ENCODE results near the gene PPFIA1. TPM values are rescaled to one million over a fixed set of nuclear protein-coding genes. Genes with fewer than 3 reads are reported as not detected.
A peak's percentile ranks its signal among the peaks of the same experiment; 100 is the strongest.

PPFIA1 gene
- total and polyA plus RNA-seq, 4 donors, result 35.6 to 54.9 (median 47.3) TPM

GRCh38 chr11:70268526-70268925 lies 2.0 kb upstream of the PPFIA1 start:
- H3K4me1 ChIP-seq (ENCODE audit: control insufficient read depth, insufficient read depth, low read length), result peaks cover 17% of the 10 kb centered on the region
- peaks cover 2% of the 10 kb centered on the region for H3K27me3 ChIP-seq (ENCODE audit: control insufficient read depth, insufficient read depth, low read length)
- no peaks in the 10 kb centered on the region for H3K9me3 ChIP-seq (ENCODE audit: control insufficient read depth, insufficient read depth, low read length)
- H3K4me3 ChIP-seq (ENCODE audit: low read depth, low read length), result no peak overlapping the region
- WGBS (ENCODE audit: insufficient coverage), result 81% methylated on average over 6 of the region's 10 CpGs
- no peak for DNase-seq (ENCODE audit: low read depth in 4 of 6, low spot score in 6 of 6)
- H3K36me3 ChIP-seq (ENCODE audit: control insufficient read depth, insufficient read depth, low read length), result no peaks in the 10 kb centered on the region
- H3K27ac ChIP-seq (ENCODE audit: low read depth, low read length), result no peak overlapping the region

GRCh38 chr11:70270877-70271648 lies 573 bp downstream of the PPFIA1 start:
- H3K9me3 ChIP-seq (ENCODE audit: control insufficient read depth, insufficient read depth, low read length), result no peaks in the 10 kb centered on the region
- peaks cover 2% of the 10 kb centered on the region for H3K27me3 ChIP-seq (ENCODE audit: control insufficient read depth, insufficient read depth, low read length)
- peak overlapping the region; percentile 72 for H3K4me3 ChIP-seq (ENCODE audit: low read depth, low read length)
- H3K36me3 ChIP-seq (ENCODE audit: control insufficient read depth, insufficient read depth, low read length), result peaks cover 6% of the 10 kb centered on the region
- H3K4me1 ChIP-seq (ENCODE audit: control insufficient read depth, insufficient read depth, low read length), result peaks cover 17% of the 10 kb centered on the region
- DNase-seq (ENCODE audit: low read depth in 4 of 6, low spot score in 6 of 6), result peak in 2 of 6 donors; percentile 12 to 49
- H3K27ac ChIP-seq (ENCODE audit: low read depth, low read length), result no peak overlapping the region
- under 1% methylated on average over 64 of the region's 75 CpGs for WGBS (ENCODE audit: insufficient coverage)

DNA sequence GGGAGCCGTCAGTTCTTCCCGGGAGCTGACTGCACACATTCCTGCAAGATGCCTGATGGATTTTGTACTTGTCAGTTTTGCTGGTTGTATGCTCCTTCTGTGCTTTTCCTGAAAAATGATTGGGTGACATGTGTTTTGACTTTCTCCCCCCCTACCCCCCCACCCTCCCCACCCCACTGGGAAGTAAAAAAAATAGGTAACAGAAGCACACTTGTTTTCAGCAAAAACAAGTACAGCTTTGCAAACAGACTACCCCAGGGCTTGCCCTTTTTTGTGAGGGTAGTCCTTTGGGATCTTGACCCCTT lies 1.1 kb downstream of the PPFIA1 start:
- peak overlapping the region; percentile 72 for H3K4me3 ChIP-seq (ENCODE audit: low read depth, low read length)
- H3K27ac ChIP-seq (ENCODE audit: low read depth, low read length), result no peak overlapping the region
- WGBS (ENCODE audit: insufficient coverage), result no CpG with 5 or more reads among the region's 2 CpGs
- no peak for DNase-seq (ENCODE audit: low read depth in 4 of 6, low spot score in 6 of 6)
- H3K9me3 ChIP-seq (ENCODE audit: control insufficient read depth, insufficient read depth, low read length), result no peaks in the 10 kb centered on the region
- H3K36me3 ChIP-seq (ENCODE audit: control insufficient read depth, insufficient read depth, low read length), result peaks cover 6% of the 10 kb centered on the region
- peaks cover 2% of the 10 kb centered on the region for H3K27me3 ChIP-seq (ENCODE audit: control insufficient read depth, insufficient read depth, low read length)
- H3K4me1 ChIP-seq (ENCODE audit: control insufficient read depth, insufficient read depth, low read length), result peaks cover 17% of the 10 kb centered on the region

DNA sequence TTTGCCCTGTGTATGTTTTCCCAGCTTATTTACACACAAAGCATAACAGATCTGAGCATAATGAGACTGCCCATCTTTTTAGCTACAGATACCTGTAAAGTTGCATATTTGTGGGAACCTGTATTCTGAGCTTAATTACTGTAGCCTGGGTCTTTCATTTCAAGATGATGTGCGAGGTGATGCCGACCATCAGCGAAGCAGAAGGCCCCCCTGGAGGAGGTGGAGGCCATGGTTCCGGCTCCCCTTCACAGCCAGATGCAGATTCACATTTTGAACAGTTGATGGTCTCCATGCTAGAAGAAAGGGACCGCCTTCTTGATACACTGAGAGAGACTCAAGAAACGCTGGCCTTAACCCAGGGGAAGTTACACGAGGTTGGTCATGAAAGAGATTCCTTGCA lies 1.5 kb downstream of the PPFIA1 start:
- peaks cover 17% of the 10 kb centered on the region for H3K4me1 ChIP-seq (ENCODE audit: control insufficient read depth, insufficient read depth, low read length)
- 75% methylated on average over 7 of the region's 7 CpGs for WGBS (ENCODE audit: insufficient coverage)
- peaks cover 6% of the 10 kb centered on the region for H3K36me3 ChIP-seq (ENCODE audit: control insufficient read depth, insufficient read depth, low read length)
- H3K27ac ChIP-seq (ENCODE audit: low read depth, low read length), result no peak overlapping the region
- peaks cover 2% of the 10 kb centered on the region for H3K27me3 ChIP-seq (ENCODE audit: control insufficient read depth, insufficient read depth, low read length)
- no peak overlapping the region for H3K4me3 ChIP-seq (ENCODE audit: low read depth, low read length)
- DNase-seq (ENCODE audit: low read depth in 4 of 6, low spot score in 6 of 6), result no peak
- H3K9me3 ChIP-seq (ENCODE audit: control insufficient read depth, insufficient read depth, low read length), result no peaks in the 10 kb centered on the region

DNA sequence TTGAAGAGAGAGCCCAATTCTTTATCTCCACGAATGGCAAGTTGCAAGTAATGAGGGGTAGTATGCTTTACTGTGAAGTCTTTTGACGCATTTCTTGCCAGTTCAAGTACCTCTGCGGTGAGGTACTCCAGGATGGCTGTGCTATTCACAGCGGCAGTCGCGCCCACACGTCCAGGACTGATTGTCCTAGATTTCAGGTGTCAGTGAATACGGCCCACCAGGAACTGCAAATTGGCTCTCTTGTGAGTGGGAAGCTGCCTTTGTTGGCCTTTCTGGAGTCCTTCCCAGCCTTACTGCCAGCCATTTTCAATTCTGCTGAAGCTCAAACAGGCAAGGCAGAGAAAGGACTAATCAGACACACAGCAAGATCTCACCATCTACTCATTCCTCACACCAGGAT lies 8.5 kb downstream of the PPFIA1 start:
- DNase-seq (ENCODE audit: low read depth in 4 of 6, low spot score in 6 of 6), result peak in 1 of 6 donors; percentile 47
- Histone ChIP-seq H3K4me1 (ENCODE audit: control insufficient read depth, insufficient read depth, low read length) (peaks cover 17% of the 10 kb centered on the region), H3K4me3 (ENCODE audit: low read depth, low read length) (no peak overlapping the region), H3K27me3 (ENCODE audit: control insufficient read depth, insufficient read depth, low read length) (no peaks in the 10 kb centered on the region), H3K36me3 (ENCODE audit: control insufficient read depth, insufficient read depth, low read length) (peaks cover 41% of the 10 kb centered on the region), H3K9me3 (ENCODE audit: control insufficient read depth, insufficient read depth, low read length) (no peaks in the 10 kb centered on the region), H3K27ac (ENCODE audit: low read depth, low read length) (peak overlapping the region; percentile 52)
- WGBS (ENCODE audit: insufficient coverage), result 63% methylated on average over 7 of the region's 8 CpGs

- no peaks in the 10 kb centered on the region for H3K9me3 ChIP-seq (ENCODE audit: control insufficient read depth, insufficient read depth, low read length)
- H3K4me3 ChIP-seq (ENCODE audit: low read depth, low read length), result no peak overlapping the region
- no peaks in the 10 kb centered on the region for H3K27me3 ChIP-seq (ENCODE audit: control insufficient read depth, insufficient read depth, low read length)
- 68% methylated on average over 7 of the region's 7 CpGs for WGBS (ENCODE audit: insufficient coverage)
- peaks cover 17% of the 10 kb centered on the region for H3K4me1 ChIP-seq (ENCODE audit: control insufficient read depth, insufficient read depth, low read length)
- no peak overlapping the region for H3K27ac ChIP-seq (ENCODE audit: low read depth, low read length)
- DNase-seq (ENCODE audit: low read depth in 4 of 6, low spot score in 6 of 6), result peak in 1 of 6 donors; percentile 40
- peaks cover 49% of the 10 kb centered on the region for H3K36me3 ChIP-seq (ENCODE audit: control insufficient read depth, insufficient read depth, low read length)
Observed at GRCh38 chr11:70281156-70281609, 10.7 kb downstream of the PPFIA1 start.

- 70% methylated on average over 2 of the region's 4 CpGs for WGBS (ENCODE audit: insufficient coverage)
- H3K36me3 ChIP-seq (ENCODE audit: control insufficient read depth, insufficient read depth, low read length), result peaks cover 55% of the 10 kb centered on the region
- H3K4me3 ChIP-seq (ENCODE audit: low read depth, low read length), result no peak overlapping the region
- DNase-seq (ENCODE audit: low read depth in 4 of 6, low spot score in 6 of 6), result no peak
- no peaks in the 10 kb centered on the region for H3K9me3 ChIP-seq (ENCODE audit: control insufficient read depth, insufficient read depth, low read length)
- H3K27ac ChIP-seq (ENCODE audit: low read depth, low read length), result no peak overlapping the region
- no peaks in the 10 kb centered on the region for H3K27me3 ChIP-seq (ENCODE audit: control insufficient read depth, insufficient read depth, low read length)
- H3K4me1 ChIP-seq (ENCODE audit: control insufficient read depth, insufficient read depth, low read length), result peaks cover 17% of the 10 kb centered on the region
Observed at GRCh38 chr11:70282012-70282411, 11.5 kb downstream of the PPFIA1 start.

- H3K4me1 ChIP-seq (ENCODE audit: control insufficient read depth, insufficient read depth, low read length), result peaks cover 12% of the 10 kb centered on the region
- H3K9me3 ChIP-seq (ENCODE audit: control insufficient read depth, insufficient read depth, low read length), result no peaks in the 10 kb centered on the region
- no peak overlapping the region for H3K4me3 ChIP-seq (ENCODE audit: low read depth, low read length)
- no peaks in the 10 kb centered on the region for H3K27me3 ChIP-seq (ENCODE audit: control insufficient read depth, insufficient read depth, low read length)
- no peak overlapping the region for H3K27ac ChIP-seq (ENCODE audit: low read depth, low read length)
- WGBS (ENCODE audit: insufficient coverage), result 78% methylated on average over 1 of the region's 6 CpGs
- H3K36me3 ChIP-seq (ENCODE audit: control insufficient read depth, insufficient read depth, low read length), result peaks cover 38% of the 10 kb centered on the region
- peak in 2 of 6 donors; percentile 29 to 38 for DNase-seq (ENCODE audit: low read depth in 4 of 6, low spot score in 6 of 6)
Observed at GRCh38 chr11:70288721-70289120, 18.2 kb downstream of the PPFIA1 start.

DNA sequence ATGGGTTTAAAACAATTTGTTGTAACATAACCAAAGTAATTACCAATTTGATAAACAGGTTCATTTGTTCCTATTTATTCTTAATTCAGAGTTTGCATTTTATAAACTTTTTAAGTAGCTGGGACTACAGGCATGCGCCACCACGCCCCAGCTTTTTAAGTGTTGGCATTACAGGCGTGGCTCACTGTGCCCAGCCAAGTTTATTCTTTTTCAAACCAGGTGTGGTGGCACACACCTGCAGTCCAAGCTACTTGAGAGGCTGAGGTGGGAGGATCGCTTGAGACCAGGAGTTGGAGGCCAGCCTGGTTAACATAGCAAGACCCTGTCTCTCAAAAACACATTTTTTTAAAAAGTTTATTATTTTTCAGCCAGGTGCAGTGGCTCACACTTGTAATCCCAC lies 19.1 kb downstream of the PPFIA1 start:
- no peak for DNase-seq (ENCODE audit: low read depth in 4 of 6, low spot score in 6 of 6)
- WGBS (ENCODE audit: insufficient coverage), result 100% methylated on average over 3 of the region's 4 CpGs

DNA sequence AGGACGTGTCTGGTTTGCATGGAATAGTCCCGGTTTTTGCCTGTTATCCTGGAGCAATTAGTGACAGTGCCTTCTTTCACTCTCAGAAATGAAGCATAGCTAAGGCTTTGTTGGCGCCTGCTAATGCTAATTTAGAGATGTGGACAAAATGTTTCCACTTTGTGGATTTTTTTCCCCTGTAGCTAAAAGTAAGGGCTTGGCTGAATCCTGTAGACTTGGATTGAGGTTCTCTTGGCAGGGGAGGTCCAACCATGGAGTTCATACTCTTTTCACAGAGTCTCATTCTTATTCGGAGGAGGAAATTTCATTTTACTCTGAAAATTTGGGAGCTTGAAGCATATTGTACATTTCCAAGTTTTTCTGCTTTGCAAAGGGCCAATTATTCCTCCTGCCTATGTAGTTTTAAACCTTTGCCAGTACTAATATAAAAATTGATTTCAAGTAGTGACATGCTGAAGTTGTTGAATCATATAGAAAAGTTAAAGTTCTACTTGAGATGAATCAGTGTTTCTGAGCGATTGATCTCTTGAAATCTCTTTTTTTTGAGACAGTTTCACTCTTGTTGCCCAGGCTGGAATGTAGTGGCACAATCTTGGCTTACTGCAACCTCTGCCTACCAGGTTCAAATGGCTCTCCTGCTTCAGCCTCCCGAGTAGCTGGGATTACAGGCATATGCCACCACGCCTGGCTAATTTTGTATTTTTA lies 20.0 kb downstream of the PPFIA1 start:
- H3K27me3 ChIP-seq (ENCODE audit: control insufficient read depth, insufficient read depth, low read length), result no peaks in the 10 kb centered on the region
- DNase-seq (ENCODE audit: low read depth in 4 of 6, low spot score in 6 of 6), result peak in 1 of 6 donors; percentile 48
- H3K4me3 ChIP-seq (ENCODE audit: low read depth, low read length), result no peak overlapping the region
- H3K27ac ChIP-seq (ENCODE audit: low read depth, low read length), result no peak overlapping the region
- H3K9me3 ChIP-seq (ENCODE audit: control insufficient read depth, insufficient read depth, low read length), result no peaks in the 10 kb centered on the region
- 94% methylated on average over 5 of the region's 7 CpGs for WGBS (ENCODE audit: insufficient coverage)
- H3K36me3 ChIP-seq (ENCODE audit: control insufficient read depth, insufficient read depth, low read length), result peaks cover 30% of the 10 kb centered on the region
- H3K4me1 ChIP-seq (ENCODE audit: control insufficient read depth, insufficient read depth, low read length), result peaks cover 12% of the 10 kb centered on the region

More for the DNA sequence above, 19.1 kb downstream of the PPFIA1 start:
- H3K4me1 ChIP-seq (ENCODE audit: control insufficient read depth, insufficient read depth, low read length), result peaks cover 12% of the 10 kb centered on the region
- no peaks in the 10 kb centered on the region for H3K27me3 ChIP-seq (ENCODE audit: control insufficient read depth, insufficient read depth, low read length)
- H3K4me3 ChIP-seq (ENCODE audit: low read depth, low read length), result no peak overlapping the region
- H3K9me3 ChIP-seq (ENCODE audit: control insufficient read depth, insufficient read depth, low read length), result no peaks in the 10 kb centered on the region
- peaks cover 38% of the 10 kb centered on the region for H3K36me3 ChIP-seq (ENCODE audit: control insufficient read depth, insufficient read depth, low read length)
- H3K27ac ChIP-seq (ENCODE audit: low read depth, low read length), result no peak overlapping the region

All from spinal cord (tissue), 10 donors.